Activated gamma-delta T cell treated with anti-CD3 and anti-CD28 coated beads, Interleukin-2, amount 50 U/mL, for 16 hours (primary cell): Measurements from ENCODE around the gene PLEKHG5.
A peak's percentile ranks its signal among the peaks of the same experiment; 100 is the strongest.

Source experiments
- DNase-seq: peaks from one replicate; pipeline ENCODE4 v3.0.0-alpha.2; 2020; ENCODE audit warnings: low read depth

PLEKHG5 gene

DNA sequence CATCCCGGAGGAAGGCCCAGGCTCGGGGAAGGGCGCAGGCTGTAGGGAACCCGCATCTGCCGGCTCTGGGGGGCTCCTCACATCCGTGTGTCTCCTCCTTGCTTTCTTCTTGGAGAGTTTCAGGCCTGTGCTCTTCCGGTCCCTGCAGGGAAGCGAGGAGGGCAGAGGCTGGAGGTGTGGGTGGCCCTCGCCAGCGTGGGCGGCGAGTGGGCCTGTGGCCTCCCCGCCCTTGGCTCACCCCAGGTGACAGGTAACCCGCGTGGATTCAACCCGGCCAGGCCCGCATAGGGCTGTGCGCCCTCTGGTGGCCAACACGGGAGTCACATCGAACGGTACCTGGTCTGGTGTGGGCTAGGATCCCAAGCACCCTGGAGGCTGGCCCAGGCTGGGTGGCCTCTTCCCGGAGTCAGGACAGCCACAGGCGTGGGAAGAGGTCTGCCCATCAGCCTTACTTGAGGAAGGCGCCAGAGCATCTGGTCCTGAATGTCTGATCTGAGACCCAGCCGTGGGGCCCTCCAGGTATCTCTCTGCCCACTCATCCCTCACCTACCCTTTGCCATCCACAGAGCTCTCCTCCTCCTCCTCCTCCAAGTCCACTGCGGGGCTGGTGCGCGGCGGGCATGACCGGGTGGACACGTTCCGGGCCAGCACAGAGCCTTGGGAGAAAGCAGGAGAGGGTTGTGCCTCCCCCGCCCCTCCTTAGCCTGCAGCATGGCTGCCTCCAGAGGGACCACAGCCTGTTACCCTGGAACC is 15.9 kb downstream of the PLEKHG5 start:
- DNase-seq, result peak; percentile 74

DNA sequence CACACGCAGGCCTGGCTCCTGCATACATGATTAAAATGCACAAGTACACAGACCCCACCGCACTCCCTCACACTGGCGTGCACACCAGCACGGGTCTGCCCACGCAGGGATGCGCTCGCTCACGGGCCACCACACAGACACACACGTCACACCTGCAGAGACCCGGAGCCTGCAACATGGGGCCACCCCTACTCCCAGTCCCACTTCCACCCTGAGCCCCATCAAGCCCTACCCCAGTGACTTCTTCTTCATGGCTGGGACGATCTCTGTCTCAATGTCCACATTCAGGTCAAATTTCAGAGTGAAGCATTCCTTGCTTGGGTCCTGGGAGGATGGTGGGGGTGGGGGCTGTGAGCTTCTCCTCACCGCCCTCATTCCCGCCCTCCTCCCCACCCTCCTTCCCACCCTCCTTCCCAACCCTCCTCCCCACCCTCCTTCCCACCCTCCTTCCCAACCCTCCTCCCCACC is 16.6 kb downstream of the PLEKHG5 start:
- no peak for DNase-seq

DNA sequence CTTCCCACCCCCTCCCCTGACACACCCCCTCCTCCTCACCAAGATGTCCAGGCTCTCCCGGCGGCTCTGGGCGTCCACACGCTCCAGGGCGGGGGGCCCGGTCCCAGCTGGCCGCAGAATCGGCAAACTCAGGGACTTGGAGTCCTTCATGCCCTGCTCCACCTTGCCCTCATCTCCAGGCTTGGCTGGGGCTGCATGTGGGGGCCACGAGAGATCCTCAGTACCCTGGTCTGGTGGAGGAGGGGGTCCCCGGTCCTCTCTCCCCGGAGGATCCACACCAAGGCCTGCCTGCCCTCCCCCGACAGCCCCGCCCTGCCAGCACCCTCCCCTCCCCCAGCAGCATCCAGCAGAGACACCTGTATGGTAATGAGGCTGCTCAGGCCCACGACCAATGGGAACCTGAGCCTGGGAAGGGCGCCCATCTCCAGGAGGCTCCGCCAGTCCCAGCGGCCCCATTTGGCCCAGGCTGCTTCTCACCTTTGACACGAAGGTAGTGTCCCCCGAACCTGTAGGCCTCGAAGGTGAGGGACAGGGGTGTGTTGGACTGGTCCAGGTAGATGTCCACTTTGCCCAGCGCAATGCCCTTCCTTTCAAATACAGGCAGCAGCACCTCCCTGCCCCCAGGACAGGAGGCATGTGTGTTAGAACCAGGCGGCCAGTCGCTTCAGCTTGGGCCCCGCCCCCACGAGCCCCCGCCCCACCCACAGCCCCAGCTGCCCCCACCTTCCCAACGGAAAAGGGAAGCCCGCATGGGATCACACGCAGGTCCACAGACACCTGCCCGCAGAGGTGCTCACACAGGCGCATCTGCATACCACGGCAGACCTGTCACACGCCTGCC is 17.3 kb downstream of the PLEKHG5 start:
- no peak for DNase-seq

DNA sequence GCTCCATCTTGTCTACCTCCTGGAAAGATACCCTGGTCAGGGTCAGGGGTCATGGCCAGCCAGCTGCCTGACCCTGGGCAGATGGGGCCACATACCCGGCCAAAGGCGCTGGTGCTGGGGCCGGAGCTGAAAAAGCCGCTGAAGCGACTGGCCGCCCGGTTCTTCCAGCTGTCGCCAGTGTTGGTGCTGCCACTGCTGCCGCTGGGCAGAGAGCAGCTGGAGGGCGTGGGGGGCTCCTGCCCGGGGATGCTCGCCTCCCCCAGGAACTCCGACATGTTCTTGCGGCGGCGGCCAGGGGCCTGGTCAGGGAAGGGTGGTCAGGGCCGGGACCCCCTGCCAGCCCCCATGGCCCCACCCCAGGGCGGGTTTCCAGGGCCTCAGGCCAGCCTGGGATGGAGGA is 18.3 kb downstream of the PLEKHG5 start:
- no peak for DNase-seq

DNA sequence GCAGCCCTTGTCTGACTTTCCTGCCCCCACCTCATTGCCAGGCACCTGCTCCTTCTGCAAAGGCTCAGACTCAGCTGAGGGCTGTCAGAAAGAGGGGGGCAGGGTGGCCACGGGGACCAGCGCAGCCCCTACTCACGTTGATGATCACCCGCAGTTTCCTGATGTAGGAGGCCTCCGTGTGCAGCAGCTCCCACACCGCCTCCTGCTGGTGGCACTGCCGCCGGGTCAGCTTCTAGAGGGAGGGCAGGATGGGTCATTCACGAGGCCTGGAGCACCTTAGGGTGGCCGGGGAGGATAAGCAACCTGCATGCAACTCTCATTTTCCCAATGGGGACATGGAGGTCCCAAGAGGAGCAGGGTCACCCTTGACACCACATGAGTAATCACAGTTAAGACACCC is 19.1 kb downstream of the PLEKHG5 start:
- no peak for DNase-seq

DNA sequence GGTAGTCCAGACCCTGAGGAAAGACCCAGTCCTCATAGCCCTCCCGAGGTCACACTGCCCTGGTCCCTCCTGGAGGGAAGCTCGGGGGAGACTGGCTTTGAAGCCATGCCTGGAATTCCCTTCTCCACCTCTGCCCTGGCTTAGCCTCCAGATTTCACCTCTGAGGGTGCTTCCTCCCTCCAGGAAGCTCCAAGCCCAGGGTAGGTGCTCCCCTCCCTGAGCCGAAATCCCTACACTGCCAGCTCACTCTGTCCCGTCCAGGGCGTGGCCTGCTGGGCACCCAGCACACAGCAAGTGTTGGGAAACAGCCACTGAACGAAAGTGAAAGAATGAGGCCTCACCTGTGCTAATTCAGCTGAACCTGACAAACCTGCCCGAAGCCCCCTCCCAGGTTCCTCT is 19.5 kb downstream of the PLEKHG5 start:
- no peak for DNase-seq

DNA sequence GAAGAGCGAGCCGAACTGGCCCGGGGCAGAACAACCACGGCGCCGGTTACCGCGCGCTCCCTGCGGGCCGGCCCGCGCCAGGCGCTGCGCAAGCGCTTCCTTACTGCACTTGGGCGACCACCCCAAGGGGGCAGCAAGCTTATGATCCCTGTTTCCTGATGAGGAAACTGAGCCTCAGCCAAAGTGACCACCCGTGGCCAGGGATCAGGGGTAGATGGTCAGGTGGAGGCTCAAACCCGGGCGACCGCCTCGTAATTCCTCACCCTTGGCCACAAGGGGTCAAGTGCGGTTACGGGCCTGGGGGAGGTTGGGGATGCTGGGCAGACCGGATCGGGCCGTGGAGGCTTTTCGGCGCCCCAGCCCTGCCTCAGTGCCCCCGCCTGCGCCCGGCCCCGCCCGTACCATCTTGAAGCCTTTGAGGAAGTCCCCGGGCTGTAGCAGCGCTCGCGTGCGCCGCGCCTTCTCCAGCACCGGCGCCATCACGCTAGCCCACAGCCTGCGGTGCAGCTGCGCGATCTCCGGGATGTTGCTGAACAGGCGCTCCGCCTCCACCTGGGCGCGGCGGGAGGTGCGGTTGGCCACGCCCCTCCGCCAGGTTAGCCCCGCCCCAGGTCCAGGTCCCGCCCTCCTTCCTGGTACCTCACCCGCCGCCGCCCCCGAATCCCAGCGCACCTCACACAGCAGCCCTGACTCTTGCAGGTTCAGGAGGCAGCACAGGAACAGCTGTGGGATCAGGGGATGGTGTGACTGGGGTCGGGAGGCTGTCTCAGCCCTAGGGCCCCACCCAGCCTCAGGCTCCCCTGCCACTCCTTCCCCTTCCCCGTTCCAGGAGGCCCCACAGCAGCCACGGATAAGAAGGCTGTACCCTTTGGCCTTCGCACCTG is 20.1 kb downstream of the PLEKHG5 start:
- DNase-seq, result no peak

DNA sequence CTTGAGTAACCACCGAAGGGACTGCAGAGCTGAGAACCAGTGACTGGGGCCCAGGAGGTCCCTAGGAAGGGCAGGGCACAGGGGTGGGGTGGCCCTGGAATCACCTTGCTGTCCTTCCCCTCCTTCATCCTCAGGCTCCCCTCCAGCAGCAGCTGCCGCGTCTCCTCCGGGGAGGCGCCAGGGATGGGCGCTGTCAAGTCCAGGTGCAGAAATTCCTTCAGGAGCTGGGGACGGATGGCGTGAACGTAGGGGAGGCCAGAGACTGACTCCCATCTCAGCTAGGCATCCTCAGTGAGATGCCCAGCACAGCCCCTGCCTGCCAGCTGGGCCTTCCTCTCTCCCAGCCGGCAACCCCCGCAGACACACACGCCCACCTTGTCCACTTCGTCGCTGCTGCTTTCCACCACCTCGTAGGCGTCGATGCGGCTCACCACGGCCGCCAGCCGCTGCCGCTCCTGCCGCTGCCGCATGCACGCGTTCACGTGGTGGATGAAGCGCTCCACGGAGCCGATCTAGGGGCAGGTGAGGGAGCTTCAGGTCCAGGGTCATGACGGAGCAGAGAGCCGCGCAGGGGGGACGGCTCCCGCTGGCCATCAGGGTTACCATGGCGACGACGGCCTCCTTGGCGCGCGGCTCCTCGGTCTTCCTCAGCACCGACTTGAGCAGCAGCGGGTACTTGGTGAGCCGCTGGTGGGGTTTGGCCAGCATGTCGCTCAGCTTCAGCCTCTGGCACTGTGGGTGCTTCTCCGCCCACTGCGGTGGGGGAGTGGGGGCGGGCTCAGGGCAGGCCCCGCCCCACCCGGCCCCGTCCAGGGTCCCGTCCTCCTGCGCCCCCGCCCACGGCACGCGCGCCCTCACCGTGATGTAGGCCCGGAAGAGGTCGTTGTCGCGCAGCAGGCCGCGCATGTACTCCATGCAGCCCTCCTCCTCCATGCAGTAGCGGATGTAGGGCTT is 21.1 kb downstream of the PLEKHG5 start:
- no peak for DNase-seq

DNA sequence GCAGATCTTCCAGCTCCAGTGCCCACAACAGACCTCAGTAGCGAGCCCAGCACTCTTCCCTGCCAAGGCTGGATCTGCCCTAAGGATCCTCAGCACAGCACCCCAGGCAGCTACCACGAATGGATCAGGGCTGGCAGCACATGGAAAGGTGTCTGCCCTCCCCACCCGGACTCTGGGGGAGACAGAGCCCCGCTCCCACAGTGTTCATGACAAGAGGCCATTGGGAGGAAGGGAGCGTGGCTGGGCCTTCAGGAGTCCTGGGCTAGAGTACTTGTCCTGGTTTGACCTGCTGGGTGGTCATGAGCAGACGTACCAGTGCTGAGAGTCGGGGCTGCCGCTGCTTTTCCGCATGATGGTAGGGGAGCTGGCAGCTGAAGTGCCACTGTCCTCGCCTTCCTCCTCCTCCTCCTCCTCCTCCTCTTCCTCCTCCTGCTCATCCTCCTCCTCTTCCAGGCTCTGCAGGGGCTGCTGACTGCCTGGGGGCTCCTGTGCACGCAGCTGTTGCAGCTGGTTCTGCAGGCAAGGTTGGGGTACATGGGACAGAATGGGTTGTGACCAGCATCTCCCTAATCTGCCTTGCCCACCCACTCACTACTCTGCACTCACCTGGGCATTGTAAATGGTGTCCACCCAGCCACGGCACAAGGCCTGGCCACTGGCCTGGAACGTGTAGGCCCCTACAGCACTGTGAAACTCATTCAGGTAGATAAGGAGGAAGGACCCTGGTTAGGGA is 22.6 kb downstream of the PLEKHG5 start:
- DNase-seq, result no peak

DNA sequence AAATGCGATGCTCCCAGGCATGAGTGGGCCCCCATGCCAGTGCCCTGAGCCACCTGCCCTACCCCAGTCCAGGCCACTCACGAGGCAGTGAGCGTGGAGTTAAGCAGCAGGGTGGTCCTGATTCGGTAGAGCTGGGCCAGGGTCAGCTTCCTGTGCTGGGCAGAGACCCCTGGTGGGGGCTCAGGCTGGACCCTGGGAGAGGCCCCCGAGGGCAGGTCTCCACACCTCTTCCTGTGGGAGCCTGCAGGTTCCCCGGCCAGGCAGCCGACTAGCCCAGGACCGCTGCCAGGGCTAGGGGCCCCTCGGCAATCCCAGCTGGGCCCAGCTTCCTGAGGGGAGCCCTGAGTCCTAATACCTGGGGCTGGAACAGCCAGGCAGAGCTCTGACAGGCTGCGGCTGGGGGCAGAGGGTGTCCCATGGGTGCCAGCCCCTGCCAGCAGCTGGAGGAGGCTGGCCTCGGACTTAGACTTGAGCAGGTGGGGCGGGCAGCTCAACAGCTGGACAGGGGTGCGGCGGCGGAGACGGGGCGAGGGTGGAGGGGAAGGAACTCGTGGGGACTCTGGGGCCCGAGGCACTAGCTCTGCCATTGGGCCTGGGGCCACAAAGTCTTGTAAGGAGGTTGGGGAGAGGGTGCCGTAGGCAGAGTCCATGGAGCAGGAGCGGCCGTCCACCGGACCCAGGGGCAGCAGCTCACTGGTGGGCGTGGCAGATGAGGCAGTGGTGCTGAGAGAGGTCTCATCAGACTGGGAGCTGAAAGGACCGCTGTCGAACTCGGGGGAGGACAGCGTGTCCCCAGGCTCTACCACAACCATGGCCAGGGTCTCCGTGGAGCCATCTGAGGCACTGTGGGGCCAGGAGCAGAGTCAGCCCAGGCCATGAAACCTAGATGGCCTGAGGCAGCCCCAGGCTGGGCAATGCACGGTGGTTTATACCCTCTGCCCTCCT is 23.5 kb downstream of the PLEKHG5 start:
- DNase-seq, result no peak

DNA sequence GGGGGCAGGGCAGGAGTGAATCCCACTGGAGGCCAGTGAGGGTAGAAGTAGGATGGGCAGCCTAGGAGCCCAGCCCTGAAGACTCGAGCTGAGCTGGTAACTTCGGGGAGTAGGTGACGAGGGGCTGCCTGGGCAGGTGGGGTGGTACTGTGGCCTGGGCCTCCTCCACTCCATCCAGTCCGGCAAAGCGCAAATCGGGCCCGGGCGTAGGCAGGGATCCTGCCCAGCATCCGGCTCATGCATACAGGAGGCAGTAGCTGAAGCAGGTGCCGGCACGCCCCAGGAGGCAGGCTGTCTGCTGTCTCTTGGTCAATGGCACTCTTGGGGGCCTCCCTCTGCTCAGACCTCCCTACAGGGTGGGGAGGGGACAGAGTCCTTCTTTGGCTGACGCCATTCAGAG is 24.2 kb downstream of the PLEKHG5 start:
- DNase-seq, result no peak

DNA sequence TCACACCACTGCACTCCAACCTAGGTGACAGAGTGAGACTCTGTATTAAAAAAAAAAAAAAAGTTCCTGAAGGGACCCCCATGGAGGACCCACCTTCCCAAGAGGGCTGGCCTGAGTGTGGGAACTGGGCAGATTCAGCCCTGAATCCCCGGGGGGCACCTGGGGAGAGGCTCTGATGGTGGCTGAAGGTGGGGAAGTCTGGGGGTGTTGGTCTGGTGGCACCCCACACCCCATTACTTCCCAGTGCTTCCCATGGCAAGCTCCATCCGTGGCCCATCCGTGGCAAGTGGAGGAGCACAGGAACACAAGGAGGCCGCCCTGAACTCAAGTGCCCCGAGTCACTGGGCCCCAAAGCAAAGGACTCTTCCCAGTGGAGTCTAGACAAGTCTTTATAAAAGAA is 24.7 kb downstream of the PLEKHG5 start:
- DNase-seq, result no peak

DNA sequence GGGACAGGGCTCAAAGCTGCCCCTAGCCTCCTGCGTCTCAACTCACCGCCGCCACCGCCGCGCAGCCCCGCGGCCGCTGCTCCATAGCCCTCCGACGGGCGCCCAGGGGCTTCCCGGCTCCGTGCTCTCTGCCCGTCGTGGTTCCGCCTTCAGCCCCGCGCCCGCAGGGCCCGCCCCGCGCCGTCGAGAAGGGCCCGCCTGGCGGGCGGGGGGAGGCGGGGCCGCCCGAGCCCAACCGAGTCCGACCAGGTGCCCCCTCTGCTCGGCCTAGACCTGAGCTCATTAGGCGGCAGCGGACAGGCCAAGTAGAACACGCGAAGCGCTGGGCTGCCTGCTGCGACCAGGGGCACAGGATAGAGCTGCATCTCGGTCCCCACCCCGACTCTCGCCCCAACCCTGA is 25.4 kb downstream of the PLEKHG5 start, which contains the start of gene TNFRSF25:
TSS of gene TNFRSF25 (minus strand) at position 151 of the 400 bp plus-strand sequence. CDS start at position 85, 66 bp downstream.
- no peak for DNase-seq

DNA sequence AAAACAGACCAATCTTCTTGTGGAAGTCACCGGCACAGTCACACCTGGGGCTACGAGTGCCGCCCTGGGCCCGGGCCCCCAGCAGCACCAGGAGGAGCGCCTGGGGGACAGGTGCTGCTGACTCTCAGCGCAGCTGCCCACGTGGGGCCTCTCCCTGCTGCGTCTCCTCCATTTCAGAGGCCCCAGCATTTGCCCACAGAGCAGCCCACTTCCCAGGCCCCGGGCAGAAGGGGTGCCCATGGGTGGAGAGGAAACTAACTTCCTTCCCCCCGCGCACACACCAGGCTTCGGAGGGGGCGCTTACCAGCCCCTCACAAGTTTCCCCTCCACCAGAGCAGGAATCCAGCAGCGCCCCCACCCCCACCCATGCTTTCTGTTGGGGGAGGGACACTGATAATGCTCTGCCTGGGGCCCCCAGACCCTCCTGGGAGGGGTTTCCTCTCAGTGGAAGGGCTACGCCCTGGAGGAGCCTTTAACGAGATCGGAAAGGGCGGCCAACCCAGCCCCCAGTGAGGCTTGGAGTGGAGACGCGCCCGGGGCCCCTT is 25.9 kb downstream of the PLEKHG5 start:
- peak; percentile 23 for DNase-seq

DNA sequence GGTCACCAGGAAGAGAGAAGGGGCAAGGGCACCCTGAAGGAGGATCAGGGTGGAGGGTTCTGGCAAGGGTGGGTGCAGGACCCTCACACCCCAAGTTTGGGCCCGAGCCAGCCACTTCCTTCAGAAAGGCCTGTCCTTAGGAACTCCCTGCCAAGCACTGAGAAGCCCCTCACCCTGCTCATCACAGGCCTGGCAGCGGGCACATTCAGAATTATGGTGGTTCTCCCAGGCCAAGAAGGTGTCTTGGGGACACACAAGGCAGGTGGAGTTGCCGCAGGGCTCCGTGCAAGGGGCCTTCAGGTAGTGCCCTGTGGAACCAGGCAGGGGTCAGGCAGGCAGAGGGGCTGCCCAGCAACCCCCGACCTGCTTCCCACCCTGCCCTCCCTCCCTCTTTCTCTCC is 26.6 kb downstream of the PLEKHG5 start:
- DNase-seq, result no peak

DNA sequence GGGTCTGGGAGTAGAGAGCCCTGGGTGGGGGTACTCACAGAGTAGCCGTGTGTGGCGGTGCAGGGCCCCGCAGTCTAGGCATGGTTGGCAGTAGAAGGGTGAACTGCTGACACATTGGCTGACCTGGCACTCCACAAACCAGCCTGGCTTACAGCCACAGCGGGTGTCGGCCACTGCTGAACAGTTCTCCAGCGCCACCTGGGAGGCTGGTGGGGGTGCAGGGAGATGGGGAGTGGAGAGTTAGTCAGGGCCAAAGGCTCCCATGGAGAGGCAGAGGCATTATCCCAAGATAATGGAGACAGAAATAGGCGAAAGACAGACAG is 27.0 kb downstream of the PLEKHG5 start:
- DNase-seq, result no peak

DNA sequence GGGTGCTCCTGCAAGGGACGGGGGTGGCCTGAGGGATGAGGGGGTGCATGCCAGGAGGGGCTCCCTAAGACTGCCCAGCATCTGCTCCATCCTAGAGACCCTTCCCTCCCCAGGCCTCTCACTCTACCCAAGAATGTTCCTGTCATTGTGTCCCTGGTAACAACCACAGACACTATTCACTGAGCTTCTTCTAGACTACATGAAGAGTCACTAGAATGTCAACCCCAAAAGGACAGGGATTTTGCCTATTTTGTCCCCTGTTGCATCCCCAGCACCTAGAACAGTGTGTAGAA is 28.4 kb downstream of the PLEKHG5 start:
- no peak for DNase-seq

DNA sequence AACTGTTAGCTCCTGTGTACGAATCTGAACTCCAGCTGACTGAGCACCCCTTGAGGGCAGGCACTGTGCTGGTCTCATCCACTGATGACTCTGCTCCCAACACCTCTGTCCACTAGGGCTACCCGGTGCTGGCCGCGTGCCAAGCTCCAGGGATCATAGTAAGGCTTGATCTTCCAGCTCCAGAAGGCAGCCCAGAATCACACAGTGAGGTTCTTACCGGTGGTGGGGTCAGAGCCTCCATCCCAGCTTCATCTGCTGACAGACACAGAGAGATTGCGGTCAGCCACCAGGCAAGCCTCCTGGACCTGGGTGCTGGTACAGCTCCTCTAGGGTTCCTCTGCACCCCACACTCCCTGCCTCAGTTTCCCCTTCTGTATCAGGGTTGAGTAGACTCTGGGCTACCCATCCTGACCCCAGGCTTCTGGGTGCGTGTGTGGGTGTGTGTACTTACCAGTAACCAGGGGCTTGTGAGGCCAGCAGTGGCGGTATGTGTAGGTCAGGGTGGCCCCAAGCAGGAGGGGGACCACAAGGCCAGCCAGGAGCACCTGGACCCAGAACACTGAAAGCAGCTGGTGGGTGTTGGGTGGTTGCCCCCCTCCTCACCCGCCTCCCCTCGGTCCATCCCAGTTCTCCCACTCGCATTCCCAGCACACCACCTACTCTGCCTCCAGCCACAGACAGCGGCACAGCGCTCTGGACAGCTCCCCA is 28.9 kb downstream of the PLEKHG5 start:
- DNase-seq, result no peak
